ENCODE measurements around the gene CYRIA.

DNA sequence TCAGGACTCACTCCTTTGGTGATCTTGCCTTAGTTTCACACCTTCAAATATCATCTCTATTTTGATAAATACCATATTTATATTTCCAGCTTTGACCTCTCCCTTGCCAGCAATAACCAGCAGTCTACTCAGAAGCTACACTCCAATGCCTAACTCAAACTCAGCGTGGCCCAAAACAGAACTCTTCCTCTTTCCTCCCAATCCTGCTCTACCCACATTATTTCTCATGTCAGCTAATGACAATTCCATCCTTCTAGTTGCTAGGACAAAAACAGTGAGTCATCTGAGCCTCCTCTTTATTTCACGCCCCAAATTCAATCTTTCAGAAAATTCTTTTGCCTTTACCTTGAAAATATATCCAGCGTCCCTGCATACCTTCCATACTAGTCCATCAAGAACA lies 23.5 kb downstream of the CYRIA start:
- TF ChIP-seq, protein P1, sequence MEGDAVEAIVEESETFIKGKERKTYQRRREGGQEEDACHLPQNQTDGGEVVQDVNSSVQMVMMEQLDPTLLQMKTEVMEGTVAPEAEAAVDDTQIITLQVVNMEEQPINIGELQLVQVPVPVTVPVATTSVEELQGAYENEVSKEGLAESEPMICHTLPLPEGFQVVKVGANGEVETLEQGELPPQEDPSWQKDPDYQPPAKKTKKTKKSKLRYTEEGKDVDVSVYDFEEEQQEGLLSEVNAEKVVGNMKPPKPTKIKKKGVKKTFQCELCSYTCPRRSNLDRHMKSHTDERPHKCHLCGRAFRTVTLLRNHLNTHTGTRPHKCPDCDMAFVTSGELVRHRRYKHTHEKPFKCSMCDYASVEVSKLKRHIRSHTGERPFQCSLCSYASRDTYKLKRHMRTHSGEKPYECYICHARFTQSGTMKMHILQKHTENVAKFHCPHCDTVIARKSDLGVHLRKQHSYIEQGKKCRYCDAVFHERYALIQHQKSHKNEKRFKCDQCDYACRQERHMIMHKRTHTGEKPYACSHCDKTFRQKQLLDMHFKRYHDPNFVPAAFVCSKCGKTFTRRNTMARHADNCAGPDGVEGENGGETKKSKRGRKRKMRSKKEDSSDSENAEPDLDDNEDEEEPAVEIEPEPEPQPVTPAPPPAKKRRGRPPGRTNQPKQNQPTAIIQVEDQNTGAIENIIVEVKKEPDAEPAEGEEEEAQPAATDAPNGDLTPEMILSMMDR (IDR thresholded peaks at IDR 0.05) = no peak
- TF ChIP-seq POLR2A (IDR thresholded peaks at IDR 0.05) = no peak
